SH-SY5Y (cell line): Measurements from ENCODE around the gene ROBO1.

ENCODE experiments used
- GATA2 ChIP-seq: IDR thresholded peaks from 2 replicates; pipeline ENCODE4 v1.6.1; 2011; ENCODE audit warnings: mild to moderate bottlenecking, low read depth, low read length
- GATA3 ChIP-seq: IDR thresholded peaks from 2 replicates; pipeline ENCODE4 v1.6.1; 2011; ENCODE audit warnings: low read depth, mild to moderate bottlenecking, low read length, moderate library complexity

GRCh38 chr3:78838362-78838761, 929.4 kb downstream of the ROBO1 start:
- TF ChIP-seq GATA2 (no peak), GATA3 (no peak)
